Neural progenitor cell (in vitro differentiated cells): ENCODE data around the gene PGBD5. TPM values are rescaled to one million over a fixed set of nuclear protein-coding genes. Genes with fewer than 3 reads are reported as not detected.

Source experiments
- DNase-seq: peaks from one replicate; pipeline ENCODE4 v3.0.0-alpha.2; 2016; ENCODE audit warnings: low spot score
- H2AFZ ChIP-seq: fragments of 200-600 bp; sonication (generic); replicated peaks from 2 replicates; pipeline ENCODE4 v1.6.1; 2016; ENCODE audit warnings: antibody characterized with exemption
- H3F3A ChIP-seq: fragments of 200-600 bp; sonication (generic); 2 replicates; pipeline ENCODE4 v1.6.1; 2016; ENCODE audit warnings: antibody characterized with exemption, low read depth
- H3K27ac ChIP-seq: fragments of 200-600 bp; sonication (generic); 2 replicates; pipeline ENCODE4 v1.5.1; 2016; ENCODE audit warnings: mild to moderate bottlenecking
- H3K27me3 ChIP-seq: fragments of 200-600 bp; sonication (generic); 2 replicates; pipeline ENCODE4 v1.6.1; 2016; ENCODE audit warnings: mild to moderate bottlenecking, moderate library complexity
- H3K36me3 ChIP-seq: fragments of 200-600 bp; sonication (generic); 2 replicates; pipeline ENCODE4 v1.5.1; 2016
- H3K4me1 ChIP-seq: fragments of 200-600 bp; sonication (generic); 2 replicates; pipeline ENCODE4 v1.6.1; 2016; ENCODE audit warnings: mixed run types
- H3K4me2 ChIP-seq: fragments of 200-600 bp; sonication (generic); 2 replicates; pipeline ENCODE4 v1.6.1; 2016
- H3K4me3 ChIP-seq: fragments of 200-600 bp; sonication (generic); 2 replicates; pipeline ENCODE4 v1.5.1; 2016
- H3K79me2 ChIP-seq: fragments of 200-600 bp; sonication (generic); 2 replicates; pipeline ENCODE4 v1.6.1; 2016; ENCODE audit warnings: low read depth
- H3K9ac ChIP-seq: fragments of 200-600 bp; sonication (generic); 2 replicates; pipeline ENCODE4 v1.6.1; 2016
- H3K9me3 ChIP-seq: fragments of 200-600 bp; sonication (generic); 2 replicates; pipeline ENCODE4 v1.5.1; 2016; ENCODE audit warnings: low read depth
- H4K20me1 ChIP-seq: fragments of 200-600 bp; sonication (generic); 2 replicates; pipeline ENCODE4 v1.6.1; 2016; ENCODE audit warnings: low read depth
- H3K27ac Mint-ChIP-seq: 3 replicates; pipeline ENCODE4 v1.8.0; 2021; ENCODE audit warnings: mixed read lengths
- H3K27me3 Mint-ChIP-seq: 2 replicates; pipeline ENCODE4 v1.8.0; 2022; ENCODE audit warnings: low read depth, mild to moderate bottlenecking, inconsistent platforms, moderate library complexity, mixed read lengths; ENCODE audit not compliant: insufficient read depth
- H3K36me3 Mint-ChIP-seq: 3 replicates; pipeline ENCODE4 v1.8.0; 2021; ENCODE audit warnings: mixed read lengths
- H3K4me1 Mint-ChIP-seq: 3 replicates; pipeline ENCODE4 v1.8.0; 2021; ENCODE audit warnings: mixed read lengths
- H3K4me3 Mint-ChIP-seq: 3 replicates; pipeline ENCODE4 v1.8.0; 2021; ENCODE audit warnings: mild to moderate bottlenecking, moderate library complexity, mixed read lengths
- H3K9me3 Mint-ChIP-seq: 3 replicates; pipeline ENCODE4 v1.8.0; 2020; ENCODE audit warnings: mixed read lengths
- CTCF ChIP-seq: fragments of 200-600 bp; sonication (generic); IDR thresholded peaks from 2 replicates; pipeline ENCODE4 v1.5.1; 2017; ENCODE audit warnings: antibody characterized with exemption, mild to moderate bottlenecking
- EZH2 ChIP-seq: fragments of 200-600 bp; sonication (generic); IDR thresholded peaks from 2 replicates; pipeline ENCODE4 v1.6.1; 2017; ENCODE audit warnings: antibody characterized with exemption, mild to moderate bottlenecking, moderate library complexity
- EZH2phosphoT487 ChIP-seq: fragments of 200-600 bp; sonication (generic); IDR thresholded peaks from 2 replicates; pipeline ENCODE4 v1.6.1; 2017; ENCODE audit warnings: antibody characterized with exemption
- total RNA-seq: library from RNA; depleted of rRNA; stranded (reverse); fragments of >200 nt; gene quantifications from 2 replicates; pipeline ENCODE4 v1.2.3, GENCODE V29; 2015; ENCODE audit warnings: low replicate concordance

PGBD5 gene
- total RNA-seq, 1 donor from 2014 or later, result 1.2 TPM

GRCh38 chr1:230385158-230385450 lies 41.0 kb downstream of the PGBD5 start:
- Histone ChIP-seq H3K4me3 (no peak overlapping the region), H3K4me2 (no peak overlapping the region), H3K9me3 (no peaks in the 10 kb centered on the region), H3F3A (no peaks in the 10 kb centered on the region), H3K27me3 (no peaks in the 10 kb centered on the region), H3K9ac (no peak overlapping the region), H3K27ac (no peak overlapping the region), H2AFZ (no peak overlapping the region), H3K79me2 (no peaks in the 10 kb centered on the region), H4K20me1 (no peaks in the 10 kb centered on the region), H3K36me3 (no peaks in the 10 kb centered on the region), H3K4me1 (peaks cover 11% of the 10 kb centered on the region)
- Mint-ChIP-seq H3K4me1 (peaks cover 15% of the 10 kb centered on the region), H3K27ac (no peak overlapping the region), H3K27me3 (peaks cover 6% of the 10 kb centered on the region), H3K9me3 (peaks cover 2% of the 10 kb centered on the region), H3K36me3 (peaks cover 2% of the 10 kb centered on the region), H3K4me3 (no peak overlapping the region)
- TF ChIP-seq EZH2 (no peak), EZH2phosphoT487 (no peak), CTCF (no peak)
- DNase-seq, result no peak

GRCh38 chr1:230384380-230385157 lies 41.6 kb downstream of the PGBD5 start:
- H2AFZ ChIP-seq, result no peak overlapping the region
- Mint-ChIP-seq H3K9me3 (peaks cover 7% of the 10 kb centered on the region), H3K27me3 (peaks cover 8% of the 10 kb centered on the region), H3K36me3 (peaks cover 5% of the 10 kb centered on the region), H3K4me3 (no peak overlapping the region), H3K27ac (no peak overlapping the region), H3K4me1 (peaks cover 12% of the 10 kb centered on the region)
- H3K4me3 ChIP-seq, result no peak overlapping the region
- no peak overlapping the region for H3K9ac ChIP-seq
- H3K4me1 ChIP-seq, result peaks cover 11% of the 10 kb centered on the region
- no peaks in the 10 kb centered on the region for H3K9me3 ChIP-seq
- DNase-seq, result no peak
- no peaks in the 10 kb centered on the region for H3K27me3 ChIP-seq
- H4K20me1 ChIP-seq, result no peaks in the 10 kb centered on the region
- H3K36me3 ChIP-seq, result no peaks in the 10 kb centered on the region
- no peaks in the 10 kb centered on the region for H3F3A ChIP-seq
- no peak overlapping the region for H3K4me2 ChIP-seq
- no peak overlapping the region for H3K27ac ChIP-seq
- H3K79me2 ChIP-seq, result no peaks in the 10 kb centered on the region
- TF ChIP-seq EZH2 (no peak), EZH2phosphoT487 (no peak), CTCF (no peak)

- H3K27ac ChIP-seq, result no peak overlapping the region
- no peaks in the 10 kb centered on the region for H4K20me1 ChIP-seq
- H2AFZ ChIP-seq, result no peak overlapping the region
- H3K9ac ChIP-seq, result no peak overlapping the region
- H3F3A ChIP-seq, result no peaks in the 10 kb centered on the region
- no peaks in the 10 kb centered on the region for H3K36me3 ChIP-seq
- H3K9me3 ChIP-seq, result no peaks in the 10 kb centered on the region
- Mint-ChIP-seq H3K27ac (no peak overlapping the region), H3K27me3 (peaks cover 12% of the 10 kb centered on the region), H3K9me3 (peaks cover 15% of the 10 kb centered on the region), H3K4me1 (peaks cover 12% of the 10 kb centered on the region), H3K4me3 (no peak overlapping the region), H3K36me3 (peaks cover 12% of the 10 kb centered on the region)
- no peaks in the 10 kb centered on the region for H3K27me3 ChIP-seq
- peaks cover 11% of the 10 kb centered on the region for H3K4me1 ChIP-seq
- no peak for DNase-seq
- no peaks in the 10 kb centered on the region for H3K79me2 ChIP-seq
- no peak overlapping the region for H3K4me3 ChIP-seq
- no peak overlapping the region for H3K4me2 ChIP-seq
- TF ChIP-seq EZH2 (no peak), CTCF (no peak), EZH2phosphoT487 (no peak)
Measured at GRCh38 chr1:230383425-230383824, 42.7 kb downstream of the PGBD5 start.
